ENCODE data around the gene CENPP.

CENPP gene

DNA sequence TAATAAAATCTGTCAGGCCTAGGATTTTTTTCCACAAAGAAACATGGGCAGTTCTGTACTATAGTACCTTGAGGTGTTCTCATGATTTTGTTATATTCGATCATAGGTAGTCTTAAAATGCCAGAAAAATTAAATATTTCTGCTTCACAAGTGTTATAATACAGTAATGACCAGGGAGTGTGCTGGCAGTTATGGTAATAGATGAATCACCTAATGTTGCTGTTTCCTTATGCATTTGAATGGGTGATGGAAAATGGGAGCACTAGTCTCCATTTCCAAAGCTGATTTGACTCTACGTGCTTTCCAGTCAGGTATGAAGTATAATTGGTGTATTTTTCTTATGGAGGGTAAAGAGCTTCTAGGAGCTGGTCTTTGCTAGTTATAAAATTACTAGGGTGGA, 54.9 kb downstream of the CENPP start:
- TF ChIP-seq ZNF274 (IDR thresholded peaks at IDR 0.05; ENCODE audit: low read depth, low read length) = no peak
- H3K4me3 ChIP-seq (ENCODE audit: low read length) = no peak overlapping the region

- no peak for TF ChIP-seq ZNF274 (IDR thresholded peaks at IDR 0.05; ENCODE audit: low read depth, low read length)
- no peak overlapping the region for H3K4me3 ChIP-seq (ENCODE audit: low read length)
These were observed 56.0 kb downstream of the CENPP start for GRCh38 chr9:92381775-92382174.

GRCh38 chr9:92384375-92384774, 58.6 kb downstream of the CENPP start:
- TF ChIP-seq ZNF274 (IDR thresholded peaks at IDR 0.05; ENCODE audit: low read depth, low read length) = no peak
- no peak overlapping the region for H3K4me3 ChIP-seq (ENCODE audit: low read length)

DNA sequence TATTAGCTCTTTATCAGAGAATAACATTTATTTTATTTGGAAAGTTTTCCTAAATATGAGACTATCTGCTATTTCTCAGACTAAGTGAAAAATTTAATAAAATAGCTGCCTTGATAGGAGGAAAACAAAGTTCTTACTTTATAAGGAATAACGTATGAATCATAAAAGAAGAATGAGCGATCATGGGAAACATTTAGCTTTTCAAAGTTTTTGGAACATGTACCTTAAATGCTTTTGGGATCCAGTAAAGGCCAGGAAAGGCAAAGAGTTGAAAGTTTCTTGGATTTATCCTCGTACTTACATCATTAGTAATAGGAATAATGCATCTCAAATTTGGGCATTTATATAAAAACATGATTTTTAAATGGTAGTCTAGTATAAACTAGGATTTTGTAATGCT, 59.2 kb downstream of the CENPP start:
- H3K4me3 ChIP-seq (ENCODE audit: low read length) = no peak overlapping the region
- no peak for TF ChIP-seq ZNF274 (IDR thresholded peaks at IDR 0.05; ENCODE audit: low read depth, low read length)

DNA sequence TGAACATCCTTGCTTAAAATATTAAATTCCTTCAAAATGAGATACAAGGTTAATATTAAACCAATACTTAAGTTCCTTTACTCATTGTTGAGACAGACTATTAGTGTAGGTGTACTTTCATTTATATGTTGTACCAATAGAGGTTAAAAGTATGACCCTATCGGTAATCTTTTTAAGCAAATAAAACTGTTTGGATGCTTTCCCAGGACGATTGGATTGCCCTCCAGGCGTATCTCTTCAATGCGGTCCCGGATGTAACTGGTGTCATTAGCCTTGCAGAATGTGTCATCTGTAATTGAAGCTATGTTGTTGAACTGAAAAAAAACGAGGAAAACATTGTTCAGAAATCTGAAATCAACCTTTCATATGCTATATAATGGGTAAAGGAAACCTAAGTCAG, 59.7 kb downstream of the CENPP start:
- TF ChIP-seq ZNF274 (IDR thresholded peaks at IDR 0.05; ENCODE audit: low read depth, low read length) = no peak
- H3K4me3 ChIP-seq (ENCODE audit: low read length) = no peak overlapping the region

GRCh38 chr9:92385953-92386352, 60.2 kb downstream of the CENPP start:
- no peak overlapping the region for H3K4me3 ChIP-seq (ENCODE audit: low read length)
- no peak for TF ChIP-seq ZNF274 (IDR thresholded peaks at IDR 0.05; ENCODE audit: low read depth, low read length)

DNA sequence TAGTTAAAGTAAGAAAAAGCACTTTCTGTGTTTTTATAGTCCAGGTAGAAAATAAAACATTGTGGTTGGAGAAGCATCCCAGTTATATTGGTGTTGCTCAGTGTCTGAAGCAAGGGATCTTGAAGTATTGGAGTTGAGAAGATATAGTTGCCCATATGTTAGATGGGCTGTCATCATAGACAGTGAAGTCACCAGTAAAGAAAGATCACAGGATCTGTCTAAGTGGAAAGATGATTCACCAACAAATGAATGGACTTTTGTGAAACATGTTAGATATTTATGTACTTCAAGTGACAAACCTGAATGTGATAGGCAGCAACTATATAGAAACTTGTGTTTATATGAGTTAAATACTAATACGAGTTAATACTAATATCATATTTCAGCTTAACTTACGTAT, 66.9 kb downstream of the CENPP start:
- TF ChIP-seq ZNF274 (IDR thresholded peaks at IDR 0.05; ENCODE audit: low read depth, low read length) = no peak
- H3K4me3 ChIP-seq (ENCODE audit: low read length) = no peak overlapping the region

DNA sequence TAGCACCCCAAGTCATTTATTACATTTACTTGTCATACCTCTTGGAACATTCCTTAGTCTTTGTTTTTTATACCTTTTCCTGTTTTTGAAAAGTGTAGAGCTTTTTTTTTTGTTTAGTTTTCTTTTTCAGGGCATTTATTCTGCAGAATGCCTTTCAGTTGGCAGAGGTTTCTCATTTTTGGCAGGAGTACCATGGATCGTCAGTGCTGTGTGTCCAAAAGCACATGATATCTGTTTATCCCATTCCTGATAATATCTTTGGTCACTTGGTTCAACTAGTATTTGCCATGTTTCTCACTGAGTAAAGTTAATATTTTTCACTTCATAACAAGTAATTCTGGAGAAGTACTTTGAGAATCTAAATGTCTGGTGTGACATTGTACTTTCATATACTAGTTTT, 67.9 kb downstream of the CENPP start:
- TF ChIP-seq ZNF274 (IDR thresholded peaks at IDR 0.05; ENCODE audit: low read depth, low read length) = no peak
- H3K4me3 ChIP-seq (ENCODE audit: low read length) = no peak overlapping the region

- H3K4me3 ChIP-seq (ENCODE audit: low read length) = no peak overlapping the region
- no peak for TF ChIP-seq ZNF274 (IDR thresholded peaks at IDR 0.05; ENCODE audit: low read depth, low read length)
These were observed 69.9 kb downstream of the CENPP start for GRCh38 chr9:92395617-92396016.

- no peak for TF ChIP-seq ZNF274 (IDR thresholded peaks at IDR 0.05; ENCODE audit: low read depth, low read length)
- H3K4me3 ChIP-seq (ENCODE audit: low read length) = no peak overlapping the region
These were observed 72.1 kb downstream of the CENPP start for GRCh38 chr9:92397853-92398252.

GRCh38 chr9:92402360-92402759, 76.6 kb downstream of the CENPP start:
- TF ChIP-seq ZNF274 (IDR thresholded peaks at IDR 0.05; ENCODE audit: low read depth, low read length) = no peak
- H3K4me3 ChIP-seq (ENCODE audit: low read length) = no peak overlapping the region

DNA sequence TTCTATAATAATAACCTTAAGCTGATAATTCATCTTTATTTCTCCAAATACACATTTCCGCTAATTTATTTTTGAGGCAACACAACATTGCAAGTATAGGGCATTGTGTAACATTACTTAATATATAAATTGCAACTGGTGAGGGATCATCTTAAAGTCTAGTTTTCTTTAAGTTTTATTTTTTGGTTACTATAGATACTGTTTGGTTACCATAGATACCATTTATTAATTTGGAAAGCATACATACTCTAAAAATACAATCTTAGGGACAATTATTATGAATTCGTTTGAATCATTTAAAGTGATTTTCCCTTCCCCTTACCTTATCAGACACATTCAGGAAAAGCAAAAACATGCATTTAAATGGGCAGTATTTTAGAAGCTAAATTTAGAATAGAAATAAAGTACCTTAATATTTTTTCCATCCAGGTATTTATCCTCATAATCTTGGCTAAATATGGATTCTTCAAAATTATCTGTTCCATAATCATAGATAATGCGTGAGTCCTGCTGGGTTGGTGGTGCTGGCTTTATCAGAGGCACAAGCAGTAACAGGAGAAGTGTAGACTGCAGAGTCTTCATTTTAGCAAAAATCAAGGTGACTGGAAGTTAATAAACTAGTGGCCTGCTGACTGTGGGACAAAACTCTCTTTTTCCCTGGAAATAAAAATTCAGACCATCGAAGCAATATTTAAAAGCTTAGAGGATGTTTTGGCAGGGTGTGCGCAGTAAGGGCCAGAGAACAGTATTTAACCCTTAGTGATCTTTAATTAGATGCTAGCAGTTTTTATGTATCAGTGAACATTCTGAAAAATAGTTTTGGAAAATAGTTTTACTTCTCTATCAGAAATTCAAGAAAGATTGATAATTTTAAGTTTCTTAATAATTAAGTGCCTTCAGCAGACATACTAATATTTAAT, 77.3 kb downstream of the CENPP start:
- TF ChIP-seq ZNF274 (IDR thresholded peaks at IDR 0.05; ENCODE audit: low read depth, low read length) = no peak
- no peak overlapping the region for H3K4me3 ChIP-seq (ENCODE audit: low read length)

DNA sequence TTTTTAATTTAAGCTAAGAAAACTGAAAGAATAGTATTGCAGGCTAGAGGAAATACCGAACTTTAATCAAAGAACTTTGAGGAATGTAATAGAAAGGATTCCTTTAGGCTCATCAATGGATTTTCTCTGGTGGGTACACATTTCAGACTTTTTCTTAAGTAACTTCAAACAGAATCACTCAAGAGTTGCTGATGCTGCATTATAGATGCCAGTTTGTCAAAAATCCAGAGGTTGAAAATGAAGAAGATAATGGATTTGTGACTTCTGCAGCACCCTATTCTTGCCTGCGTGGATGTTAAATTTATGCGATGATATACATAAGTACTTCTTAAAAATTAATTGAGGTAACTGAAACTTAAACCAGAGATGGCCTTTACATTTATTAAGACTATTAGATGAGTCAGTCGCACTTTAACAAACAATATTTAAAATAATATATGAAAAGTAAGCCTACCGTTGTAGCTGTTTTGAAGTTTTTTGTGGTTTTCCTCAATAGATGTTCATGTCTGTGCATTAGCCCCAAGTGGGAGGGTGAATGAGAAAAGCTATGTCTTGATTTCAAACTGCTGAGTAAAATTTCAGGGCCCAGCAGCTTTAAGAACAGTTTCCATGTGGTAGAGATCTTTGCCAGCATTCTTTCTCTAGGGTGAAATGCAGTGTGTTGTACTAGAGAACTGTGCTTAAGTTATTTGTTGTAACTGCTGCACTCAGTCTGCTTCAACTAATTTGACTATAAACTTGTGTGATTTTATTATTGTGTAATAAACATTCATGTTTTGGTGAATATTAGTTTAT, 78.5 kb downstream of the CENPP start, which contains the start of gene OGN:
Gene OGN, minus strand, starts transcription at position 537 of the 795 bp plus-strand sequence. CDS start 1,171 bp downstream, outside the sequence.
- no peak for TF ChIP-seq ZNF274 (IDR thresholded peaks at IDR 0.05; ENCODE audit: low read depth, low read length)
- no peak within 1 kb of the TSS for H3K4me3 ChIP-seq (ENCODE audit: low read length)

GRCh38 chr9:92405818-92406217, 80.1 kb downstream of the CENPP start:
- H3K4me3 ChIP-seq (ENCODE audit: low read length) = no peak overlapping the region
- no peak for TF ChIP-seq ZNF274 (IDR thresholded peaks at IDR 0.05; ENCODE audit: low read depth, low read length)

- H3K4me3 ChIP-seq (ENCODE audit: low read length) = no peak overlapping the region
- no peak for TF ChIP-seq ZNF274 (IDR thresholded peaks at IDR 0.05; ENCODE audit: low read depth, low read length)
These were observed 80.7 kb downstream of the CENPP start for GRCh38 chr9:92406477-92406876.
